ENCODE data around the gene ZNF365.
"Not testable (repeated sequence)": the region's sequence is repeated elsewhere in the genome, so short reads cannot be mapped to it uniquely, and the experiment has no call there.

Gene ZNF365

GRCh38 chr10:62377966-62378365 is 3.8 kb downstream of the ZNF365 start:
- no peak for DNase-seq (ENCODE audit: low spot score)

- not testable (repeated sequence) for DNase-seq (ENCODE audit: low spot score)
Observed at GRCh38 chr10:62378877-62379276, 4.7 kb downstream of the ZNF365 start.

GRCh38 chr10:62379394-62379793 is 5.2 kb downstream of the ZNF365 start:
- no peak for DNase-seq (ENCODE audit: low spot score)

- no peak for DNase-seq (ENCODE audit: low spot score)
Observed at GRCh38 chr10:62380016-62380415, 5.8 kb downstream of the ZNF365 start.

GRCh38 chr10:62381385-62382102 is 7.4 kb downstream of the ZNF365 start:
- no peak for DNase-seq (ENCODE audit: low spot score)

- no peak for DNase-seq (ENCODE audit: low spot score)
Observed at GRCh38 chr10:62382831-62383230, 8.7 kb downstream of the ZNF365 start.

GRCh38 chr10:62384057-62384446 is 9.9 kb downstream of the ZNF365 start:
- no peak for DNase-seq (ENCODE audit: low spot score)

GRCh38 chr10:62384447-62385081 is 10.4 kb downstream of the ZNF365 start:
- DNase-seq (ENCODE audit: low spot score), result no peak

GRCh38 chr10:62386356-62387320 is 12.5 kb downstream of the ZNF365 start:
- no peak for DNase-seq (ENCODE audit: low spot score)

GRCh38 chr10:62388328-62388727 is 14.2 kb downstream of the ZNF365 start:
- DNase-seq (ENCODE audit: low spot score), result no peak

GRCh38 chr10:62390497-62391176 is 16.5 kb downstream of the ZNF365 start:
- no peak for DNase-seq (ENCODE audit: low spot score)

- DNase-seq (ENCODE audit: low spot score), result no peak
Observed at GRCh38 chr10:62393237-62393636, 19.1 kb downstream of the ZNF365 start.

GRCh38 chr10:62394556-62395018 is 20.4 kb downstream of the ZNF365 start:
- no peak for DNase-seq (ENCODE audit: low spot score)

- no peak for DNase-seq (ENCODE audit: low spot score)
Observed at GRCh38 chr10:62395892-62396291, 21.7 kb downstream of the ZNF365 start.

- DNase-seq (ENCODE audit: low spot score), result no peak
Observed at GRCh38 chr10:62396864-62397263, 22.7 kb downstream of the ZNF365 start.

GRCh38 chr10:62399211-62399610 is 25.0 kb downstream of the ZNF365 start:
- no peak for DNase-seq (ENCODE audit: low spot score)

- no peak for DNase-seq (ENCODE audit: low spot score)
Observed at GRCh38 chr10:62402508-62402907, 28.3 kb downstream of the ZNF365 start.

- not testable (repeated sequence) for DNase-seq (ENCODE audit: low spot score)
Observed at GRCh38 chr10:62410528-62410927, 36.4 kb downstream of the ZNF365 start.

GRCh38 chr10:62410934-62411333 is 36.8 kb downstream of the ZNF365 start:
- DNase-seq (ENCODE audit: low spot score), result not testable (repeated sequence)

- DNase-seq (ENCODE audit: low spot score), result no peak
Observed at GRCh38 chr10:62413048-62413447, 38.9 kb downstream of the ZNF365 start.

- no peak for DNase-seq (ENCODE audit: low spot score)
Observed at GRCh38 chr10:62413652-62414051, 39.5 kb downstream of the ZNF365 start.

All from SK-N-DZ (cell line).